ENCODE data around the gene ELMOD1. TPM values are rescaled to one million over a fixed set of nuclear protein-coding genes. Genes with fewer than 3 reads are reported as not detected.

ELMOD1 gene
- total and polyA plus RNA-seq, 2 of the 4 experiments (the other 2 are of a cell fraction) = 0.18 to 0.29 TPM

DNA sequence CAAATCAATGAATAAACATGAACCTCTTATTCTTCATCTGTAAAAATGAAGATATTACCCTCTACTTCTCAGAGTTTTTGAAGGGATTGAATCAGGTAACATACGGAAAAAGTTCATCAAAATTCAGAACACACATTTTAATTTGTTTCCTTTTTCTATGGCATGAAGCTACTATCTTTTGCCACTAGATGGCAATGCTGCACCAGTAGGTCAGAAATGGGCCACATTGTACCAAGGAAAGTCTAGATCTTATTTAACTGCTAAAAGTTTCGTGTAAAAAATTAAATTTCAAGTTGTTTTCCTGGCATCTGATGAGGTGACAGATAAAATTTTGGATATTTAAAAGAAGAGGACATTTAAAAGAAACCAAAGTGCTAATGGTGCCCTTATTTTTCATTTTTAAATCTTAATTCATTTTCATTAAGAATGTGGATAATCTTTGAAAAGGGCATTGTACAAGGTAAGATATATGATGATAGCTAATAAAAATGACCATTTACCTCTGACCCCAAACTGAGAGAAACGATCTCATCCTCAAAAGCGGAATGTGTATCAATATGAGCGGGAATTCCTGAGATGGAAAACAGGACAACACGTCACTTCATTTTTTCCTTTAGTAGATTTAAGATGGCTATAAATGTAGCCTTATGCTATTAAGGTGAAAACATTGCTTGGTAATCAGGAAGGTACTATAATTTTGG is 41.5 kb upstream of the ELMOD1 start:
- H3K4ac ChIP-seq (ENCODE audit: low read depth, low read length) = no peak overlapping the region
- POLR2A ChIA-PET (ENCODE audit: unreplicated experiment) = no interaction called here
- H3K14ac ChIP-seq (replicated peaks; ENCODE audit: low read depth, low read length) = no peak overlapping the region
- no TSS peak for BruUV-seq (replicated peaks)
- H4K5ac ChIP-seq (ENCODE audit: low read depth, low read length) = no peak overlapping the region
- no peak overlapping the region for H3K23ac ChIP-seq (ENCODE audit: low read depth, low read length)
- no peak overlapping the region for H4K91ac ChIP-seq (ENCODE audit: insufficient read depth, low read depth, low read length)
- H2BK15ac ChIP-seq (ENCODE audit: low read depth, low read length) = no peak overlapping the region
- no peak overlapping the region for H2BK120ac ChIP-seq (ENCODE audit: low read depth, low read length)
- H2AK5ac ChIP-seq (ENCODE audit: low read depth, low read length) = no peak overlapping the region
- H3K9me3 ChIP-seq (ENCODE audit: control insufficient read depth, insufficient read depth, low read length) = no peaks in the 10 kb centered on the region
- H2BK5ac ChIP-seq (ENCODE audit: low read depth, low read length, poor library complexity, severe bottlenecking) = no peak overlapping the region
- no peak overlapping the region for H2BK20ac ChIP-seq (ENCODE audit: low read depth, low read length)
- H3K36me3 ChIP-seq (ENCODE audit: control insufficient read depth, insufficient read depth, low read length) = peaks cover 7% of the 10 kb centered on the region; the same call in 1 of the 2 replicates
- in situ Hi-C loops (cut with MboI; ENCODE audit: low sequenced_read_pairs) = no loop called here
- H3K4me2 ChIP-seq (ENCODE audit: low read depth, low read length) = no peak overlapping the region
- no peak overlapping the region for H2AK9ac ChIP-seq (replicated peaks; ENCODE audit: low read depth, low read length, poor library complexity)
- no peak overlapping the region for H3K27ac ChIP-seq (ENCODE audit: insufficient read depth, low read length)
- H3K18ac ChIP-seq (ENCODE audit: low read depth, low read length) = no peak overlapping the region
- no peaks in the 10 kb centered on the region for H3K9me1 ChIP-seq (ENCODE audit: insufficient read depth, low read length)
- H3K9ac ChIP-seq (ENCODE audit: low read depth, low read length) = no peak overlapping the region
- TF ChIP-seq RAD21 (IDR thresholded peaks at IDR 0.05; ENCODE audit: low read length) (peak; percentile 83), SMC3 (IDR thresholded peaks at IDR 0.05; ENCODE audit: low read depth, low read length) (peak; percentile 76), MXI1 (IDR thresholded peaks at IDR 0.05; ENCODE audit: borderline replicate concordance, low read depth, low read length) (no peak)
- TF ChIP-seq, protein P1, sequence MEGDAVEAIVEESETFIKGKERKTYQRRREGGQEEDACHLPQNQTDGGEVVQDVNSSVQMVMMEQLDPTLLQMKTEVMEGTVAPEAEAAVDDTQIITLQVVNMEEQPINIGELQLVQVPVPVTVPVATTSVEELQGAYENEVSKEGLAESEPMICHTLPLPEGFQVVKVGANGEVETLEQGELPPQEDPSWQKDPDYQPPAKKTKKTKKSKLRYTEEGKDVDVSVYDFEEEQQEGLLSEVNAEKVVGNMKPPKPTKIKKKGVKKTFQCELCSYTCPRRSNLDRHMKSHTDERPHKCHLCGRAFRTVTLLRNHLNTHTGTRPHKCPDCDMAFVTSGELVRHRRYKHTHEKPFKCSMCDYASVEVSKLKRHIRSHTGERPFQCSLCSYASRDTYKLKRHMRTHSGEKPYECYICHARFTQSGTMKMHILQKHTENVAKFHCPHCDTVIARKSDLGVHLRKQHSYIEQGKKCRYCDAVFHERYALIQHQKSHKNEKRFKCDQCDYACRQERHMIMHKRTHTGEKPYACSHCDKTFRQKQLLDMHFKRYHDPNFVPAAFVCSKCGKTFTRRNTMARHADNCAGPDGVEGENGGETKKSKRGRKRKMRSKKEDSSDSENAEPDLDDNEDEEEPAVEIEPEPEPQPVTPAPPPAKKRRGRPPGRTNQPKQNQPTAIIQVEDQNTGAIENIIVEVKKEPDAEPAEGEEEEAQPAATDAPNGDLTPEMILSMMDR (conservative IDR thresholded peaks at IDR 0.05; ENCODE audit: low read depth, low read length) = peak; percentile 87
- CTCF ChIA-PET = interaction anchor here (0.7 to 1.3 kb wide), 7 partner anchors 9 to 225 kb away, joined by 4 to 6 read pairs (median 5); partner anchors contain the start of gene ALKBH8
- no CpG with 5 or more reads among the region's 6 CpGs for WGBS, 2 experiments (ENCODE audit: extremely low coverage in 2 of 2, insufficient read length in 1 of 2)
- no peak overlapping the region for H3K4me3 ChIP-seq (ENCODE audit: insufficient read depth, low read depth, low read length)
- H3K4me1 ChIP-seq (ENCODE audit: control insufficient read depth, insufficient read depth, low read length) = no peaks in the 10 kb centered on the region
- no peak overlapping the region for H2AFZ ChIP-seq (replicated peaks; ENCODE audit: low read length, poor library complexity)
- no peaks in the 10 kb centered on the region for H3K79me1 ChIP-seq (ENCODE audit: low read depth in 1 of 2, low read length in 2 of 2)
- H3K56ac ChIP-seq (ENCODE audit: extremely low read depth, insufficient read depth, low read length) = no peak overlapping the region
- H4K20me1 ChIP-seq (ENCODE audit: insufficient read depth, low read length) = no peaks in the 10 kb centered on the region
- dilution Hi-C loops (cut with HindIII; ENCODE audit: low sequenced_read_pairs, unreplicated experiment) = no loop called here
- no peak overlapping the region for H4K8ac ChIP-seq (ENCODE audit: low read depth in 2 of 2, low read length in 2 of 2)
- intact Hi-C loops (cut with micrococcal nuclease) = loop anchor here (1.0 to 10.0 kb wide), 5 partner anchors 27 to 1055 kb away; no protein-coding TSS in a partner anchor
- no peaks in the 10 kb centered on the region for H3K27me3 ChIP-seq (ENCODE audit: control insufficient read depth, insufficient read depth, low read length)
- ATAC-seq (ENCODE audit: low read depth) = peak; percentile 82
- peak; percentile 51 for DNase-seq
